RWPE2 (cell line): Measurements from ENCODE around the gene URAD.

ENCODE experiments used
- ATAC-seq: fragments of 200-7000 bp; cut with Tn5 transposase; 3 replicates; pipeline ENCODE4 v1.9.1; 2021; ENCODE audit warnings: low read depth
- DNase-seq: peaks from one replicate; pipeline ENCODE4 v3.0.0-alpha.2; 2020; ENCODE audit warnings: low spot score
- H3K27ac ChIP-seq: fragments of 450-650 bp; 2 replicates; pipeline ENCODE4 v1.5.1; 2017; ENCODE audit warnings: mild to moderate bottlenecking; ENCODE audit not compliant: poor library complexity, severe bottlenecking
- H3K27me3 ChIP-seq: fragments of 250-450 bp; sonication (Bioruptor Pico); 2 replicates; pipeline ENCODE4 v1.5.1; 2021; ENCODE audit warnings: mild to moderate bottlenecking, moderate library complexity; ENCODE audit not compliant: insufficient read depth, poor library complexity, severe bottlenecking
- H3K36me3 ChIP-seq: fragments of 250-450 bp; sonication (Bioruptor Pico); 2 replicates; pipeline ENCODE4 v1.5.1; 2020; ENCODE audit warnings: low read depth, mild to moderate bottlenecking, moderate library complexity
- H3K4me1 ChIP-seq: fragments of 250-450 bp; sonication (Bioruptor Pico); 2 replicates; pipeline ENCODE4 v1.5.1; 2021; ENCODE audit warnings: mild to moderate bottlenecking, moderate library complexity; ENCODE audit not compliant: insufficient read depth, poor library complexity, severe bottlenecking
- H3K4me3 ChIP-seq: fragments of 250-450 bp; sonication (Bioruptor Pico); 2 replicates; pipeline ENCODE4 v1.5.1; 2021; ENCODE audit warnings: mild to moderate bottlenecking, moderate library complexity; ENCODE audit not compliant: severe bottlenecking
- H3K9me3 ChIP-seq: fragments of 250-450 bp; sonication (Bioruptor Pico); 2 replicates; pipeline ENCODE4 v1.5.1; 2021; ENCODE audit warnings: mild to moderate bottlenecking, moderate library complexity; ENCODE audit not compliant: severe bottlenecking
- TF ChIP-seq, protein P1 (sequence below): fragments of 450-650 bp; IDR thresholded peaks from one replicate; pipeline ENCODE4 v1.5.1; 2017; ENCODE audit warnings: mild to moderate bottlenecking, moderate library complexity; ENCODE audit not compliant: poor library complexity, severe bottlenecking

The URAD gene

DNA sequence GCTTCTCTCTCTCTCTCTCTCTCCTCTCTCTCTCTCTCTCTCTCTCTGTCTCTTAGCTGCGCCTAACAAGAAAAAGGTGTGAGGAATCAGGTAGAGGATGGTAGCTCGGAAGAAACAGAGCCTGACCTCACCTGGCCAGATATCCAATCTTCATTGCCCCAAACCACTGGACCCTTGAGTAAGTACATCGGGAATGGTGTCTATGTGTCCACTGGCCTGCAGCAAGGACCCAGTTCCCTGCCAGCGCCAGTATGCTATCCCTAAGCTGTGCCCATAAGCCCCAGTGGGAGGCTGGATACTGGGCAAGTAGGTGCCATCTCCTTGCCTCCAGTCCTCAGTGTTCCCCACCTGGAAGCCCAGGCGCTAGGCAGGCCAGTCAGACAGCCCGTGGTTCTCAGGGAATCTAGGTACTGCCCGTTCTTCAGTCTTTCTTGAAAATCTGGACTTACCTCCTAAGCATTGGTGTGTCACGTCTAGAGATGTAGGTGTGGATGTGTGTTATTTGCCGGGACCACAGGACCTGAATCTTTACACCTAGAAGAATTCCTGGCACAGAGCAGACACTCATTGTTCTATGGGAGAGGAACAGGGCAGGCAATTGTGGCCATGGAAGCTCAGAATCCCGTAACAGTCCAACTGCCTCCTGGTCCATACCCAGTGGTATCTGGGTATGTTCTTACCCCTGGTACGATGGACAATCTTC, 7.3 kb downstream of the URAD start:
- ATAC-seq (peak; percentile 24; the same call in 1 of the 3 replicates), DNase-seq (no peak)
- Histone ChIP-seq H3K4me3 (no peak overlapping the region), H3K4me1 (no peaks in the 10 kb centered on the region), H3K36me3 (no peaks in the 10 kb centered on the region), H3K27me3 (peaks cover 79% of the 10 kb centered on the region), H3K27ac (no peak overlapping the region), H3K9me3 (no peaks in the 10 kb centered on the region)
- TF ChIP-seq, protein P1, sequence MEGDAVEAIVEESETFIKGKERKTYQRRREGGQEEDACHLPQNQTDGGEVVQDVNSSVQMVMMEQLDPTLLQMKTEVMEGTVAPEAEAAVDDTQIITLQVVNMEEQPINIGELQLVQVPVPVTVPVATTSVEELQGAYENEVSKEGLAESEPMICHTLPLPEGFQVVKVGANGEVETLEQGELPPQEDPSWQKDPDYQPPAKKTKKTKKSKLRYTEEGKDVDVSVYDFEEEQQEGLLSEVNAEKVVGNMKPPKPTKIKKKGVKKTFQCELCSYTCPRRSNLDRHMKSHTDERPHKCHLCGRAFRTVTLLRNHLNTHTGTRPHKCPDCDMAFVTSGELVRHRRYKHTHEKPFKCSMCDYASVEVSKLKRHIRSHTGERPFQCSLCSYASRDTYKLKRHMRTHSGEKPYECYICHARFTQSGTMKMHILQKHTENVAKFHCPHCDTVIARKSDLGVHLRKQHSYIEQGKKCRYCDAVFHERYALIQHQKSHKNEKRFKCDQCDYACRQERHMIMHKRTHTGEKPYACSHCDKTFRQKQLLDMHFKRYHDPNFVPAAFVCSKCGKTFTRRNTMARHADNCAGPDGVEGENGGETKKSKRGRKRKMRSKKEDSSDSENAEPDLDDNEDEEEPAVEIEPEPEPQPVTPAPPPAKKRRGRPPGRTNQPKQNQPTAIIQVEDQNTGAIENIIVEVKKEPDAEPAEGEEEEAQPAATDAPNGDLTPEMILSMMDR: no peak

DNA sequence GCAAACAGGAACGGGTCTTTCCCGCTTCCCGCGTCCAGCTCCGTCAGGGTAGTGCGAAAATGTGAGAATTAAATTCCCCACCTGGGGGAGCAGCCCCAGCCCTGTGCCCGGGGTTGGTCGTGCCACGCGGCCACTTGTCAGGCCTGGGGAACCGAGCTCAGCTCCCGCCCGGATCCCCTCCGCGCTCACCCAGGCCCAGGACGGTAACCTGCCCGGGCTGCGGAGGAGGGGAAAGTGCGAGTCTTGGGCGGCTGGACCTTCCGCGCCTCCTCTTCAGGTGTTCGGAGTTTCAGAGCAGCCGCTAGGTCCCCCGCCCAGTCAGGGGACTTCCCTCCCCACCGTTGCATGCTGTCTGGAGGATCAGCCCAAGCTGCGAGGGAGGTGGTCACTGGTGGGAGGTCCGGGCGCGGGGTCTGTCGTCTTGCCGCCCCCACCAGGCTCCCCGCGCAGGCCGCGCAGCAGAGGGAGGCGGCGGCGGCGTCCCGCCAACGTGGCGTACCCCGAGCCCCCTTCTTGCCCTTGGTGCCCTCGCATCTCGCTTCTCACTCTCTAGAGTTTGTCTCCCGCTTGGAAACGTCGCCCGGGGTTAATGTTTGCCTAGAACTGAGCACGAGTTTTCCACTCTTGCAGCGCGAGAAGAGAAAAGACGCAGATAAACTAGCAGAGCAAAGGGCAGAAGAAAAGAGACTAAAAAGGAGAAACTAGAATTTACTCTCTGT, 8.1 kb downstream of the URAD start:
- H3K4me1 ChIP-seq: no peaks in the 10 kb centered on the region
- DNase-seq: no peak
- no peaks in the 10 kb centered on the region for H3K36me3 ChIP-seq
- ATAC-seq: no peak
- H3K27ac ChIP-seq: no peak overlapping the region
- peaks cover 86% of the 10 kb centered on the region for H3K27me3 ChIP-seq
- TF ChIP-seq, protein P1: no peak
- H3K4me3 ChIP-seq: no peak overlapping the region
- no peaks in the 10 kb centered on the region for H3K9me3 ChIP-seq

DNA sequence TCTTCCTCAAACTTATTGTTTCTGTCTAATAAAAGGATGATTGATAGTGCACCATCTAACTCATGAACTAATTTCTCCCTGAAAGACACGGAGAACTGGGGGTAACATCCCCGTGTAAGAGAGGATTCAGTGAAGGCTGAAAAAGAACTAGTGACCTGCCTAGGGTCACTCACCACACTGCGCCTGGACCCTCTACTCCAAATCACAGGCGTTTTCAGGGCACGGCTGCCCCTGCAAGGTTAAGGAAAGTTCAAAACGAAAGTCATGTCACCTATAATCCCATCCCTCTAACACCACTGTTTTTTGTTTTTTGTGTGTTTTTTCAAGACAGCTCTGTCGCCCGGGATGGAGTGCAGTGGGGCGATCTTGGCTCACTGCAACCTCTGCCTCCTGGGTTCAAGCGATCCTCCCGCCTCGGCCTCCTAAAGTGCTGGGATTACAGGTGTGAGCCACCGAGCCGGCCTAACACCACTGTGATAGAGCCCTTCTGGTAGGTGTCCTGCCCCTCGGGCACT, 8.7 kb downstream of the URAD start:
- ATAC-seq: no peak
- Histone ChIP-seq H3K4me3 (no peak overlapping the region), H3K36me3 (no peaks in the 10 kb centered on the region), H3K27me3 (peaks cover 93% of the 10 kb centered on the region), H3K4me1 (no peaks in the 10 kb centered on the region), H3K27ac (no peak overlapping the region), H3K9me3 (no peaks in the 10 kb centered on the region)
- no peak for DNase-seq
- TF ChIP-seq, protein P1: no peak

GRCh38 chr13:27979001-27979643, 9.4 kb downstream of the URAD start:
- no peak overlapping the region for H3K27ac ChIP-seq
- no peak overlapping the region for H3K4me3 ChIP-seq
- H3K4me1 ChIP-seq: no peaks in the 10 kb centered on the region
- peaks cover 100% of the 10 kb centered on the region for H3K27me3 ChIP-seq
- TF ChIP-seq, protein P1: no peak
- no peaks in the 10 kb centered on the region for H3K36me3 ChIP-seq
- DNase-seq (no peak), ATAC-seq (no peak)
- H3K9me3 ChIP-seq: no peaks in the 10 kb centered on the region
